NK-92 treated with Interleukin-12 subunit alpha and Interleukin-12 subunit beta, amount 100 ng/mL, for 24 hours (cell line): ENCODE measurements around the gene ADCY2.

Source experiments
- DNase-seq: peaks from one replicate; lab custom pipeline; 2025; lab: John Stamatoyannopoulos, UW

ADCY2 gene

GRCh38 chr5:7749626-7750025 is 353.7 kb downstream of the ADCY2 start:
- no peak for DNase-seq

- no peak for DNase-seq
Measured at GRCh38 chr5:7751874-7752273, 355.9 kb downstream of the ADCY2 start.

DNA sequence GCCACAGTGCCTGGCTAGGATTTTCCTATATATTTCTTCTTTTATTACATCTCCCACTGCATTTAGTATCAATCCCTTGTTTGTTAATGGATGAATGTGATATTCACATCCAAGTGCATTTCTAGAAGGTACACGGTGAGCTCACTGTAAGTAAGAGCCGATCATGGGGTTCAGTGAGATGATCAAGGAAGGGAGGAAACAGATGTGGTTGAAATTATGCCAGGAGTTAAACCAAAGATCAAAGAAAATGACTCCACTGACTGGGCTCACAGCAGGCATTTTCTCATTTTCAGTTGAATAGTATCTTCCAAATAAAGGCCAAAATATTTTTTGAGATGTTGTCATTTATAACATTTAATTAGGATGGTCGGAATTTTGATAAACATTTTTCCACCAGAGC is 357.2 kb downstream of the ADCY2 start:
- no peak for DNase-seq

GRCh38 chr5:7753596-7753995 is 357.7 kb downstream of the ADCY2 start:
- DNase-seq = no peak

GRCh38 chr5:7754490-7754889 is 358.6 kb downstream of the ADCY2 start:
- DNase-seq = no peak

DNA sequence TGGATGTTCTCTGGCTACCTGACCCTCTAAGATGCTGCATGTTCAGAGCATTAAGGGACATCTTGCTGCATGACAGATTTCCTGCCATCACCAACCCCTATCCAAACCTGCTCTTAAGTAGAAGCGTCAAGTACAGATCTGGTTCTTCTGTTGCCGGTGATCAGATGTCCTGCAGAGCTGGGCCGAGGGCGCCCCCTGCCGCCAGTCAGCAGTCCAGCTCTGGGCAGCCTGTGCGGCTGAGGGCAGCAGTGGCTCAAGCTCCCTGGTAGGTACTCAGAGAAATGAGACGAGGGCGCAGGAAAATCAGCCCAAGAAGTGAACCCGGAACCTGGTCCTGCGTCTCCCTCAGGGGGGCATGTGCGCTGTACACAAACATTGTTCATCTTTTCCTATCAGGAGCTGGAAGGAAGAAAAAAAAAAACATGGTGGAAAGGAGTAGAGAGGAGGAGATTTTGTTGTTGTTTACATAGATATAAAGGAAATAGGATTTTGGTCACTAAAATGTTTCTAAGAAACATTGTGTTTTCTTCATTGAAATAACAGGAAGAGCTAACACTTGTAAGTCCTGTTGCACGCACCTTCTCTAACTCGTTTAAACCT is 359.2 kb downstream of the ADCY2 start:
- peak; percentile 34 for DNase-seq

DNA sequence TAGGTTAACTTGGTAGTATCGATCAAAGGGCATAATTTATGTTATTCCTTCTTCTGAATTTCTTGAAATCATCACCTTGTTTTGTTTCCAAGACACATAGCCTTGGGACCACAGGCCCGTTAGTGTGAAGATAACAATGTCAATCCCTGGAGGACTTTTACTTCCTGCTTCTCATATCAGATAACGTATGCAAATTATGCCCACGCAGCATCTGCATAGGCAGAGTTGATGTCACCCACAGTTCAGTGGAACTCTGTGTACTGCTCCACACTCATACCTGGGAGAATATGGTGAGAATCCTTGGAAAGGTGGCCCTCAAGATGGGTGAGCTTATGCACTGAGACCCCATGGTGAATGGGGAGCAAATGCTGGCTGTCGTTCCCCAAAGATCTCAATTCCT is 360.0 kb downstream of the ADCY2 start:
- no peak for DNase-seq

- no peak for DNase-seq
Measured at GRCh38 chr5:7756453-7756852, 360.5 kb downstream of the ADCY2 start.

- DNase-seq = no peak
Measured at GRCh38 chr5:7759257-7759871, 363.4 kb downstream of the ADCY2 start.

DNA sequence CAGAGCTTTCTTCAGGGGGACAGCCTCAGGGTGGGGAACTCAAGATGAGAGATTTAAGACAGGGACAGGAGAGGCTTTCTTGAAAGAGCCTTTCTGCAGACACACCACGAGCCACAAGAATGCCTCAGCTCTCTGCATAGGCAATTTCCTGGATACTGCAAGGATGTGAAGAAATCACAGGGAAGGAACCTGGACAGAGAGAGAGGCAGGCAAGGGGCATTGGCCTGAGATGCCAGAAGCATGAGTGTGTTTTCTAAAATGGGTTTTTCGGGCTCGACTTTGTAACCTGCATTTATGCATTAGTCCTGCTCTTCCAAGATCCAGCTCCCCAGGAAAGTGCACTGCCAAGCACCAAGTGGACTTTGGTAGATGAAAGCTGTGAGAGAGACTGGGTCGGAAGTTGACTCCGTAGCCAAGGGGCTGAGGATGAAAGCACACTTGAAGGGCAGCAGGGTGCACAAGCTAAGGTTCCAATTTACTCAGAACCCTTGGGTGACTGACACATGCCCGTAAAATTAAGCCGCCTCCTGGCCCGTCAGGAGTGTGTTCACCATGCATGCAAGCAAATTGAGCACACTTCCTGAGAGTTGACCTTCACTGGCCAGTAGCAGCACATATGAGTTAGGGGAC is 364.1 kb downstream of the ADCY2 start:
- DNase-seq = no peak

DNA sequence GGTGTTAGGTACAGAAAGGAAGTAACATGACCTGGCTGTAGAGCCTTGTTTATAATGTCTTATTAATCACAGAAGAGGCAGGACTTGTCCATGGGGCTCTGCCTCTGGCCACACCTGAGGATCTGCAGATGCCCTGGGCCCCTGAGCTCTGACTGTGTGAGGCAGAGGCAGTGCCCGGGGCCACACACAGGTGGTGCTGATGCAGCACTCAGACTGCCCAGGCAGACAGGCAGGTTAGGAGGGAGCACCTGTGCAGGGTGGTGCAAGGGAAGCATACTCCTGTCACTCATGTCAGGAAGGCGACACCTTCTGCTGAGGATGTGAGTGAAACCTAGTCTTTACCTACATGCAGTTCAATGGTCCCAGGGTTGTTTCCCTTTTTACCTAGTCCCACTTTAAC is 366.3 kb downstream of the ADCY2 start:
- DNase-seq = no peak

GRCh38 chr5:7763621-7764072 is 367.7 kb downstream of the ADCY2 start:
- no peak for DNase-seq

- DNase-seq = no peak
Measured at GRCh38 chr5:7764452-7764851, 368.5 kb downstream of the ADCY2 start.

- no peak for DNase-seq
Measured at GRCh38 chr5:7770436-7770835, 374.5 kb downstream of the ADCY2 start.

DNA sequence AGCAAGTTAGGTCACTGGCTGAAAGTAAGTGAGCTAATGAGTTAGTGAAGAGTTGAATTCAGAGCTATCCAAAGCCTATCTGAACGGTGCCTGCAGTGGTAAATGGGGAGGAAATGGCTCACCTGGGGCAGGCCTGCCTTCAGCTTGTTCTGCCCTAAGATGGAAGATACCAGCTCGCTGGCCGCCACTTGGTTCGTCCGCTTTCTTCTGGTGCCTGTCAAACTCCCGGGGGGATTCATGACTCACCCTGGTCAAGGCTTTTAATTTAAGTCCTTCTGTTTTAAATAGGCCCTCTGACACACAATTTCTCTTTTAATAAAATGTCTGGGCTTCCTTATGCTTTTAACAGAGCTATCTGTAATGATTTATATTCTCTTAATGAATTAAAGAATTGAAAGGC is 376.2 kb downstream of the ADCY2 start:
- no peak for DNase-seq

DNA sequence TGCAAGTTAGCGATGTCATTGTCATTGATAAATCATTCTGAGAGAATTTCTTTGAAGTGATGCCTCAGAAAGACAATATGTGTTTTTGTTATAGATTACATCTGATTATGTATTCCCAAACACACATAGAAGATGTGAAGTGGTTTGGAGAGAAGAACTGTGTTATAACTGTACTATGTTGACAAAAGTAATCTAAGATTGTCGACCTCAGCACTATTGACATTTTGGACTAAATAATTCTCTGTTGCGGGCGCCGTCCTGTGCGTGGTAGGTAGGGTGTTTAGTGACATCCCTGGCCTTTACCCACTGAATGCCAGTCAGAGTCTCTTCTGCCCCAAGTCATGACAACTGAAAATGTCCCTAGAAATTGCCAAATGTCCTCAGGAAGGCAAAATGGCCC is 377.2 kb downstream of the ADCY2 start:
- no peak for DNase-seq

DNA sequence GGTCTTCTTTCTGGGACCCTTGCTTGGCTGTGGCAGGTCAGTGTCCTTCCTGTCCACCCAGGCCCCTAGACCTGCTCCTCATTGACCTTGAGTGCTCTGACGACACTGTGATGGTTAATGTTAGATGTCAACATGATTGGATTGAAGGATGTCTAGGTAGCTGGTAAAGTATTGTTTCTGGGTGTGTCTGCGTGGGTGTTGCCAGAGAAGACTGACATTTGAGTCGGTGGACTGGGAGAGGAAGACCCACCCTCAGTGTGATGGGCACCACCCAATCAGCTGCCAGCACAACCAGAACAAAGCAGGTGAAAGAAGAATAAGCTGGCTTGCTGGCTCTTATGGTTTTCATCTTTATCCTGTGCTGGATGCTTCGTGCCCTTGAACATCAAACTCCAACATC is 380.5 kb downstream of the ADCY2 start:
- DNase-seq = no peak

- DNase-seq = no peak
Measured at GRCh38 chr5:7779019-7780005, 383.4 kb downstream of the ADCY2 start.

DNA sequence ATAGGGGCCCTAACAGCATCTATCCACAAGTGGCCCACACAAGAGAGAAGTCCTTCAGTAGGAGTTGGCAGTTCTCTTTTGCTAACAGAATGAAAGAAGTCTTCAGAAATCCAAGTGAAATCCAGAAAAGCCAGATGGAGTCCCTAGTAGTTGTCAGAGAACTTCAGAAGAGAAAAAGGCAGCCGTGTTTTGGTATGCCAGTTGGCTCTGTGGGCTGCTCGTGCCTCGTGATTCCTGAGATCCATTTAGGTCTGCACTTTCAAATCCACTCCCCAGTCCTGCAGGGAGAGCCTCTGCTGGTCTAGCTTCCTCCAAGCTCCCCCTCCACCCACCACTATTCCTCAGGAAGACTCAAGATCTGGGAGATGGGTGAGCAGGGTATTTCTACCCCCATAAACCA is 386.0 kb downstream of the ADCY2 start:
- DNase-seq = no peak

GRCh38 chr5:7784683-7785380 is 388.9 kb downstream of the ADCY2 start:
- DNase-seq = no peak

DNA sequence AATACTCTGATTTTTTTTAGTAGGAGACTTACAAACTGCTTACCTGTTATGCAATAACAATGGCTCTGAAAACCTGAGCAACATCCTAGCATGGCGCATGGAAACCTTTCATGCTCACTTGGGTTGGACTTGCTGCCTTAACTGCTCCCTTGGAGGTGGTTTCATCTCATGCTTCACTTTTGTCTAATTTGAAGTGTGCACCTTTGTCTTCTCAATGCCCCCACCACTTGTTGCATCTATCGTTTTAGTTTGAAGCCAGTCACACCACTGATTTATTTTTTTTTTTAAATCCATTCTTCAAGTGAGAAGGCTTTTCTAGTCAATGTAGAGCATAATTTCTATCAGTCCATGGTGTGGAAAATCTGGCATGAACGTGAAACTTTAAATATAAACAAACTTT is 391.8 kb downstream of the ADCY2 start:
- no peak for DNase-seq

- no peak for DNase-seq
Measured at GRCh38 chr5:7789567-7789966, 393.6 kb downstream of the ADCY2 start.
